Adipose tissue (tissue), 3 donors: Measurements from ENCODE around the gene REXO1. TPM values are rescaled to one million over a fixed set of nuclear protein-coding genes. Genes with fewer than 3 reads are reported as not detected.

Experiments used
- H3K27ac ChIP-seq: one replicate; pipeline ENCODE4 v1.5.1; 2013; ENCODE audit warnings: low read depth, low read length
- WGBS, 3 donors: extraction: QIAGEN DNeasy Blood & Tissue Kit; methylation state at CpG; one replicate each; pipeline ENCODE4 v1.1.7; 2013; 5-methylcytosine and 5-hydroxymethylcytosine counted together
- polyA plus RNA-seq, 3 donors: library from polyadenylated mRNA; stranded (reverse); fragments of 200-250 nt; gene quantifications; one replicate each; pipeline ENCODE4 v1.2.3, GENCODE V29; 2013
- donor health status: healthy with polysubstance abuse.
- donor health status: Bipolar disorder and iron deficiency.
- donor health status: healthy.

REXO1 gene
- polyA plus RNA-seq, 3 donors = 11.0 to 29.2 (median 23.5) TPM

GRCh38 chr19:1824252-1824622, 24.0 kb downstream of the REXO1 start:
- 83 to 90% (median 86%) methylated on average over 14 of the region's 14 CpGs for WGBS, 3 donors
- no peak overlapping the region for H3K27ac ChIP-seq

- 89 to 93% (median 92%) methylated on average over 27 to 36 of the region's 36 CpGs for WGBS, 3 donors
- H3K27ac ChIP-seq = no peak overlapping the region
Measured at GRCh38 chr19:1823539-1824251, 24.6 kb downstream of the REXO1 start.

- H3K27ac ChIP-seq = no peak overlapping the region
- 85 to 91% (median 90%) methylated on average over 8 of the region's 8 CpGs for WGBS, 3 donors
Measured at GRCh38 chr19:1823020-1823419, 25.3 kb downstream of the REXO1 start.

DNA sequence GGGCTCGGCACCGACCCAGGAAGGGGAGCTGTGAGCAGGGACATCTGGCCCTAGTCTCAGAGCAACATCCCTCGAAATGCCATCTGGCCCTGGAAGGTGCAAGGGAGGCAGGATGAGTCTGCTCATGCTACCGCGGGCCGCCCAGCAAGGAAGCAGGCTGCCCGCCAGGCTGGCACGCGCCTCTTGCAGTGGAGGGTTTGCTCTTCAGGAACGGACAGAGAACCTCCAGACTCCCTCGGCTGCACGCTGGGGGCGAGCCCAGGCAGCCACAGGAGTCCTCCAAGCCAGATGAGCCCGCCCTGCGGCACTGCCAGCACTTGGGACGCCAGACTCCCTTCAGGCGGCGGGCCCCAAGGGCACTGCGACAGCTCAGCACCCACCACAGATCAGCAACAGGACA, 26.1 kb downstream of the REXO1 start:
- WGBS, 3 donors = 89 to 92% (median 91%) methylated on average over 19 of the region's 19 CpGs
- no peak overlapping the region for H3K27ac ChIP-seq

DNA sequence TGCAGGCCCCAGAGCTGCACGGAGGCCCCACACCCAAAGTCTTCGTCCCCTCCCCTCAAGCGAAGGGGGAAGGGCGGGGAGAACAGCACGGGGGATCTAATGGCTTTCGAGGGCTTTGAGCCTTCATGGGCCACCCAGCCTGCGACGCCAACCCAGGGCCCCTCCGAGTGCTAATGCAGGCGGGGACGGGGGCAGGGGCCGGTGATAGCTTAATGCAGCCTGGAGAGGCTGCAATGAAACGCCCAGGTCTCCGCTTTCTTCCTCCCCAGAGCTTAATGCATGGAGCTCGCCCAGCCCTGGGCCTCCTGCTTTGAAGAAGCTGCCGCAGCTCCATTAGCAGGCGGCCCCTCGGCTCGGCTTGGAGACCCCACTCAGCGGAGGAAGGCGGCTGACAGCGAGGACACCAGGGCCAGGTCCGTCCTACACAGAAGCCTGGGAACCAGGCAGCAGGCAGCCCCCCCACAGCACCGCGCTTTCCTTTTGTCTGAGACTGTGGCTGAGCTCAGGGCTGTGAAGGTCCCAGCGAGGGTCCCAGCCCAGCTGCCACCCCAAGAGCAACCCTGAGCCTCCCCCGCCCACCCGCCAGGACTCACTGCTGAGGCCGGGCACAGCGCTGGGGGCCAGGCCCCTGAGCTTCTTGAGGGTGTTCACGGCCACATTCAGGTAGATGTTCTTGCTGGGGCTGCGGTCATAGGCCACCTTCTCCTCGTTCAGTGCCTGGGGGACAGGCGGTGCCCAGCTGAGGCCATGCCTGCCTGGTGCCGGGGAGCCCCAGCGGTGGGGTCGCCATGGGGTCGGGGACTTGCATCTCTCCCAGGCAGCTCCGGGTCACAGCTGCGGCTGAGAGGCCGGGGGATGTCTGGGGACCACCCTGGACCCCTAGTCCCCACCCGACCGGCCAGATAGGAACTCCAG, 28.7 kb downstream of the REXO1 start:
- 89 to 91% (median 89%) methylated on average over 38 to 43 of the region's 43 CpGs for WGBS, 3 donors
- H3K27ac ChIP-seq = no peak overlapping the region

GRCh38 chr19:1818549-1819195, 29.6 kb downstream of the REXO1 start:
- 91 to 93% (median 92%) methylated on average over 19 to 32 of the region's 33 CpGs for WGBS, 3 donors

GRCh38 chr19:1817553-1818179, 30.6 kb downstream of the REXO1 start:
- WGBS, 3 donors = 91 to 94% (median 93%) methylated on average over 22 to 25 of the region's 25 CpGs
- no peak overlapping the region for H3K27ac ChIP-seq

More at GRCh38 chr19:1818549-1819195, 29.6 kb downstream of the REXO1 start:
- no peak overlapping the region for H3K27ac ChIP-seq

GRCh38 chr19:1816530-1817298, 31.6 kb downstream of the REXO1 start:
- 92 to 95% (median 92%) methylated on average over 25 to 36 of the region's 36 CpGs for WGBS, 3 donors
- no peak overlapping the region for H3K27ac ChIP-seq

GRCh38 chr19:1815605-1816529, 32.4 kb downstream of the REXO1 start:
- no peak overlapping the region for H3K27ac ChIP-seq
- WGBS, 3 donors = 92 to 93% (median 92%) methylated on average over 59 to 61 of the region's 61 CpGs

- no peak overlapping the region for H3K27ac ChIP-seq
- WGBS, 3 donors = 88 to 91% (median 90%) methylated on average over 24 to 26 of the region's 26 CpGs
Measured at GRCh38 chr19:1814833-1815604, 33.3 kb downstream of the REXO1 start.

DNA sequence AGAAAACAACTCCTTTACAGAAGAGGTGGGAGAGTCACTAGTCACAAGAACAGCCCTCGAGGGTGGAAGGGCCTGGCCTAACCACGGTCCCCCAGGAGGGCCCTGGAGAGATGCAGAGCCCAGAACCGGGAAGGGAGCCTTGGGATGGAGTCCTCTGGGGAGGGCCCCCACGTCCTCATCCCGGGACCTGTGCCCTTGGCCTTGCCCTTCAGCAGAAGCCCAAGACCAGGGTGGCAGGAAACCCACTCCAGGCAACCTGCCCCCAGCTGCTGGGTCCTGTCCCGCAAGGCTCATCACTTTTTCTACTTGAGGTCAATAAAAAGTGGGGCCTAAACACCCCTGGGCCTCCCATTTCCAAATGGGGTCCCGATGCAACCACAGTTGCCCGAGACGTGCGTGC, 33.9 kb downstream of the REXO1 start:
- H3K27ac ChIP-seq = no peak overlapping the region
- WGBS, 3 donors = 78 to 82% (median 80%) methylated on average over 10 of the region's 10 CpGs

- H3K27ac ChIP-seq = no peak overlapping the region
- WGBS, 3 donors = 65 to 67% (median 66%) methylated on average over 21 of the region's 21 CpGs
Measured at GRCh38 chr19:1813192-1814182, 34.8 kb downstream of the REXO1 start.

- no peak overlapping the region for H3K27ac ChIP-seq
- 0 to 1% (median 0%) methylated on average over 47 of the region's 47 CpGs for WGBS, 3 donors
Measured at GRCh38 chr19:1812426-1813191, 35.7 kb downstream of the REXO1 start.

GRCh38 chr19:1811942-1812425, 36.3 kb downstream of the REXO1 start, which contains the start of gene ATP8B3:
ATP8B3 (minus strand) TSS chr19:1812276; CDS start chr19:1811736, 540 bp downstream.
- 0 to 3% (median 2%) methylated on average over 28 to 48 of the region's 48 CpGs for WGBS, 3 donors
- H3K27ac ChIP-seq = no peak within 1 kb of the TSS
